ENCODE measurements around the gene DCAF7.

Gene DCAF7

GRCh38 chr17:63531022-63531965 is 19.0 kb upstream of the DCAF7 start:
- in situ Hi-C loops (cut with MboI; ENCODE audit: low sequenced_read_pairs): no loop called here
- DNase-seq (ENCODE audit: low spot score in 2 of 2): no peak
- H3K27me3 ChIP-seq (ENCODE audit: low read depth): peaks cover 7% of the 10 kb centered on the region
- H3K36me3 ChIP-seq (replicated peaks): no peaks in the 10 kb centered on the region
- no peak overlapping the region for H3K4me3 ChIP-seq
- H3K4me1 ChIP-seq: no peaks in the 10 kb centered on the region
- H3K9me3 ChIP-seq: no peaks in the 10 kb centered on the region

GRCh38 chr17:63533433-63534077 is 16.7 kb upstream of the DCAF7 start:
- in situ Hi-C loops (cut with MboI; ENCODE audit: low sequenced_read_pairs): no loop called here
- Histone ChIP-seq H3K4me3 (no peak overlapping the region), H3K9me3 (no peaks in the 10 kb centered on the region), H3K4me1 (no peaks in the 10 kb centered on the region), H3K27me3 (ENCODE audit: low read depth) (peaks cover under 1% of the 10 kb centered on the region; the same call in 1 of the 2 replicates), H3K36me3 (replicated peaks) (no peaks in the 10 kb centered on the region)
- no peak for DNase-seq (ENCODE audit: low spot score in 2 of 2)

- H3K27me3 ChIP-seq (ENCODE audit: low read depth): peaks cover 2% of the 10 kb centered on the region; the same call in 1 of the 2 replicates
- H3K9me3 ChIP-seq: no peaks in the 10 kb centered on the region
- no peaks in the 10 kb centered on the region for H3K4me1 ChIP-seq
- in situ Hi-C loops (cut with MboI; ENCODE audit: low sequenced_read_pairs): no loop called here
- H3K4me3 ChIP-seq: no peak overlapping the region
- DNase-seq (ENCODE audit: low spot score in 2 of 2): no peak
- no peaks in the 10 kb centered on the region for H3K36me3 ChIP-seq (replicated peaks)
Measured at GRCh38 chr17:63534078-63534570, 16.2 kb upstream of the DCAF7 start.

DNA sequence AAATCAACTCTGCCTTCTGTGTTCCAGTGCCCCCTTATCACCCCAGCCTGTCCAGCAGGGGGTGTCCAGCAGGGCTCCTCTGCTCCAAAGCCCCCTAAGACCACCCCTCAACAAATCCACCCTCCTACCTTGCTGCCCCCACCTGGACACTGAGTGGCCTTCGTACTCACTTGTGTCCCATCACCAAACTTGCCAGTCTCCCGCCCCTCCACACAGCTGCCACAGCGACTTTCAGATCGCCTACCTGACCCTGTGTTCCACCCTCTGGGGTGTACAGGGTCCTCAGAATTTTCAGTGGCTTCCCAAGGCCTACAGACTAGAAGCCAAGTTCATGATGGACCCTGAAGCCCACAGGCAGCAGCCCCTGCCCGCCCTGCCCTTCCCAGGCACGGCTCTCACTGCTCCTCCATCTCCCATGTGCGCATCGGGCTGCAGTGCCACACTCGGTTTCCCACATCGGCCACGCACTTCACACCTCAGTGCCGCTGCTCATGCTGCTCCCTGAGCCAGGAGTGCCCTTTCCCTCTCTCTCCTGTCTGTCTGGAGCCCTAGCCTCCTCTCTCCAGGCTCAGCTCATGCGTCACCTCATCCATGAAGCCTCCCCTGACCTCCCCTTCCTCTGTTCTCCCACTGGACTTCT is 15.3 kb upstream of the DCAF7 start:
- Histone ChIP-seq H3K9me3 (no peaks in the 10 kb centered on the region), H3K36me3 (replicated peaks) (no peaks in the 10 kb centered on the region), H3K4me1 (no peaks in the 10 kb centered on the region), H3K27me3 (ENCODE audit: low read depth) (peaks cover 2% of the 10 kb centered on the region; the same call in 1 of the 2 replicates), H3K4me3 (no peak overlapping the region)
- DNase-seq (ENCODE audit: low spot score in 2 of 2): no peak
- in situ Hi-C loops (cut with MboI; ENCODE audit: low sequenced_read_pairs): no loop called here

- peaks cover 2% of the 10 kb centered on the region; the same call in 1 of the 2 replicates for H3K27me3 ChIP-seq (ENCODE audit: low read depth)
- H3K4me3 ChIP-seq: no peak overlapping the region
- H3K9me3 ChIP-seq: no peaks in the 10 kb centered on the region
- H3K4me1 ChIP-seq: no peaks in the 10 kb centered on the region
- DNase-seq (ENCODE audit: low spot score in 2 of 2): no peak
- no peaks in the 10 kb centered on the region for H3K36me3 ChIP-seq (replicated peaks)
- in situ Hi-C loops (cut with MboI; ENCODE audit: low sequenced_read_pairs): no loop called here
Measured at GRCh38 chr17:63535640-63536039, 14.6 kb upstream of the DCAF7 start.

DNA sequence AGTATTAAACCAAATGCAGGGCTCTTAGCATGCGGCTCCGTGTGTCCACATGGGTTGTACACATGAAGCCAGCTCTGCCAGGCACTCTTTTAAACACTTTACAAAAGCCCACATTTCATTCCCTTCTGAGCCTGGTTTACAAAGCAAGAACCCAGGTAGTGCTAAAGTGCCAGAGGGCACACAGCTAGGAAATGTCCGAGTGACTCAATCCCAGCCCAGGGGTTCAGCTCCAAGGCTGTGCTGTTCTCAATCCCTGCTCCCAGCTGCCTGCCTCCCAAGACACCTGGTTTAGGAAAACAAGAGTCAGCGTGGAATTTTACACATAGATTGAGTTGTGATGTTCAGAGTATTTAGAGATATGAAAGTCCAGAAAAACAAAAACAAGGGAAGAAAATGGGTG is 13.3 kb upstream of the DCAF7 start:
- Histone ChIP-seq H3K36me3 (replicated peaks) (no peaks in the 10 kb centered on the region), H3K4me1 (no peaks in the 10 kb centered on the region), H3K4me3 (no peak overlapping the region), H3K27me3 (ENCODE audit: low read depth) (peaks cover 2% of the 10 kb centered on the region; the same call in 1 of the 2 replicates), H3K9me3 (no peaks in the 10 kb centered on the region)
- DNase-seq (ENCODE audit: low spot score in 2 of 2): no peak
- in situ Hi-C loops (cut with MboI; ENCODE audit: low sequenced_read_pairs): no loop called here

DNA sequence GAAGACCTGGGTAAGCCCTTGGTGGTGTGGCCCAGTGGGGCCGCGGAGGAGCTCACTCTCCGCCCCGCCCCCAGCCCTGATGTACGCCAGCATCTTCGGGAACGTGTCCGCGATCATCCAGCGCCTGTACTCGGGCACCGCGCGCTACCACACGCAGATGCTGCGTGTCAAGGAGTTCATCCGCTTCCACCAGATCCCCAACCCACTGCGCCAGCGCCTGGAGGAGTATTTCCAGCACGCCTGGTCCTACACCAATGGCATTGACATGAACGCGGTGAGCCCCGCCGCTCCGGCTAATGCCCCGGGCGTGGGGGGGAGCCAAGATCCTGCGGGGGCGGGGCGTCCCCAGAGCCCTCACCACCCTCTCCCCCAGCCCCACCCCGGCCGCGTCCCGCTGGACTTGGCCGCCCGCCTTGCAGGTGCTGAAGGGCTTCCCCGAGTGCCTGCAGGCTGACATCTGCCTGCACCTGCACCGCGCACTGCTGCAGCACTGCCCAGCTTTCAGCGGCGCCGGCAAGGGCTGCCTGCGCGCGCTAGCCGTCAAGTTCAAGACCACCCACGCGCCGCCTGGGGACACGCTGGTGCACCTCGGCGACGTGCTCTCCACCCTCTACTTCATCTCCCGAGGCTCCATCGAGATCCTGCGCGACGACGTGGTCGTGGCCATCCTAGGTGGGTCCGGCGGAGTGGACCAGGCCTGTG is 12.1 kb upstream of the DCAF7 start:
- Histone ChIP-seq H3K4me3 (no peak overlapping the region; the same call in 1 of the 2 replicates), H3K4me1 (no peaks in the 10 kb centered on the region), H3K36me3 (replicated peaks) (no peaks in the 10 kb centered on the region), H3K9me3 (no peaks in the 10 kb centered on the region), H3K27me3 (ENCODE audit: low read depth) (peaks cover 2% of the 10 kb centered on the region; the same call in 1 of the 2 replicates)
- in situ Hi-C loops (cut with MboI; ENCODE audit: low sequenced_read_pairs): no loop called here
- DNase-seq (ENCODE audit: low spot score in 2 of 2): peak in 1 of 2 experiments; percentile 64

DNA sequence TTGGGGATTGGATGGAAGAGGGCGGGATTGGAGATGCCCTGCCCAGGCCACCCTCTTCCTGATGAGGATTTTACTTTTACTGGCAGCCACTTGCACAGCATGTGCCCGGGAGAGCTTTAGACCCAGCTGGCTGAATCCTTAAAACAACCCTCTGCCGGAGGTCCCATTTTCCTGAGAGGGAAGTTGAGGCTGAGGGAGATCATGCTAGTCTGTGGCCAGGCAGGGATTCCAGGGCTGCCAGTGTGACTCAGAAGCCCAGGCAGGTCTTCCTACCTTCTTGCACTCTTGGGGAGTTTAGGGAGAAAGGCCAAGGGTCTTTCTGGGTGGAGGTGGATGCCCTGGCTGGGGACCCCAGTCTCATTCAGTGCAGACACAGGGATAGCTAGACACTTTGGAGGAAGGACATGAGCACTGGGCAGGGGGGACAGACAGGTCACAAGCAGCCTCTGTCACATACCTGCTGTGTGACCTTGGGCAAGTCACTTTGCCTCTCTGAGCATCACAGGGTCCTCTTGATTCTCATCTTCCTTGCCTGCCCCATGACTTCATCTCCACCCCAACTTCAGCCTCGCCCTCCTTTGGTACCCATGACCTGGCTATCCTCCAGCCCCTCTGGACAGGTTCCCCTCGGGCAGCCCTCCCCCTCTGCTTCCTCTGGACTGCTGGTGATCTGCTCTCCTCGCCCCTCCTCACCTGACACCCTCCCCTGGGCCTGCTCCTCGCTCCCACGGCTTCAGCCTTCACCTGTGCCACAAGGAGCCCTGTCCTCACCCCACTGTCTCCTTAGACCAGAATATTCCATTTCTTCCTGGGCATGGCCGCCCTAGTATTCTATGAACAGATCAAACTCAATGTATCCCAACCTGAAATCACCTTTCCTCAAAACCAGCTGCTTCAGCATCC is 11.3 kb upstream of the DCAF7 start:
- H3K27me3 ChIP-seq (ENCODE audit: low read depth): peaks cover 2% of the 10 kb centered on the region; the same call in 1 of the 2 replicates
- H3K9me3 ChIP-seq: no peaks in the 10 kb centered on the region
- no peak overlapping the region for H3K4me3 ChIP-seq
- H3K4me1 ChIP-seq: no peaks in the 10 kb centered on the region
- H3K36me3 ChIP-seq (replicated peaks): no peaks in the 10 kb centered on the region
- in situ Hi-C loops (cut with MboI; ENCODE audit: low sequenced_read_pairs): no loop called here
- no peak for DNase-seq (ENCODE audit: low spot score in 2 of 2)

GRCh38 chr17:63540590-63540989 is 9.7 kb upstream of the DCAF7 start:
- DNase-seq (ENCODE audit: low spot score in 2 of 2): no peak
- H3K4me1 ChIP-seq: no peaks in the 10 kb centered on the region
- peaks cover 2% of the 10 kb centered on the region; the same call in 1 of the 2 replicates for H3K27me3 ChIP-seq (ENCODE audit: low read depth)
- no peak overlapping the region for H3K4me3 ChIP-seq
- H3K36me3 ChIP-seq (replicated peaks): no peaks in the 10 kb centered on the region
- in situ Hi-C loops (cut with MboI; ENCODE audit: low sequenced_read_pairs): no loop called here
- H3K9me3 ChIP-seq: no peaks in the 10 kb centered on the region

DNA sequence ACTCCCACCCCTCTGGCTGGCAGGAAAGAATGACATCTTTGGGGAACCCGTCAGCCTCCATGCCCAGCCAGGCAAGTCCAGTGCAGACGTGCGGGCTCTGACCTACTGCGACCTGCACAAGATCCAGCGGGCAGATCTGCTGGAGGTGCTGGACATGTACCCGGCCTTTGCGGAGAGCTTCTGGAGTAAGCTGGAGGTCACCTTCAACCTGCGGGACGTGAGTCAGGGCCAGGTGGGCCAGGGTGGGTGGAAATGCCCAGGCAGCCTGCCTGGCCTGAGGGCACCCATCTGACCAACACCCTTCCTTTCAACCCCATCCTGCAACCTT is 8.1 kb upstream of the DCAF7 start:
- in situ Hi-C loops (cut with MboI; ENCODE audit: low sequenced_read_pairs): no loop called here
- H3K36me3 ChIP-seq (replicated peaks): no peaks in the 10 kb centered on the region

GRCh38 chr17:63542942-63543821 is 7.1 kb upstream of the DCAF7 start:
- DNase-seq (ENCODE audit: low spot score in 2 of 2): no peak
- no peaks in the 10 kb centered on the region for H3K4me1 ChIP-seq
- in situ Hi-C loops (cut with MboI; ENCODE audit: low sequenced_read_pairs): no loop called here
- no peaks in the 10 kb centered on the region for H3K36me3 ChIP-seq (replicated peaks)
- peaks cover 2% of the 10 kb centered on the region; the same call in 1 of the 2 replicates for H3K27me3 ChIP-seq (ENCODE audit: low read depth)
- H3K4me3 ChIP-seq: no peak overlapping the region
- H3K9me3 ChIP-seq: no peaks in the 10 kb centered on the region

More for the DNA sequence above, 8.1 kb upstream of the DCAF7 start:
- no peaks in the 10 kb centered on the region for H3K4me1 ChIP-seq
- no peak for DNase-seq (ENCODE audit: low spot score in 2 of 2)
- H3K27me3 ChIP-seq (ENCODE audit: low read depth): peaks cover 2% of the 10 kb centered on the region; the same call in 1 of the 2 replicates
- no peaks in the 10 kb centered on the region for H3K9me3 ChIP-seq
- no peak overlapping the region for H3K4me3 ChIP-seq

Data from HAP-1 (cell line).